WERI-Rb-1 (cell line): ENCODE data around the gene CCDC85A.

Source experiments
- DNase-seq: peaks from one replicate; pipeline ENCODE4 v3.0.0-alpha.2; 2020
- H3K27ac ChIP-seq: fragments of 250-450 bp; sonication (Bioruptor Pico); 2 replicates; pipeline ENCODE4 v1.5.1; 2020; ENCODE audit warnings: mild to moderate bottlenecking, moderate library complexity
- H3K27me3 ChIP-seq: fragments of 250-450 bp; sonication (Bioruptor Pico); 2 replicates; pipeline ENCODE4 v1.5.1; 2021; ENCODE audit warnings: mild to moderate bottlenecking, low read depth, moderate library complexity; ENCODE audit not compliant: insufficient read depth, severe bottlenecking
- H3K36me3 ChIP-seq: fragments of 250-450 bp; sonication (Bioruptor Pico); 2 replicates; pipeline ENCODE4 v1.5.1; 2020; ENCODE audit warnings: mild to moderate bottlenecking, moderate library complexity
- H3K4me3 ChIP-seq: 2 replicates; pipeline ENCODE4 v1.5.1; 2011; ENCODE audit warnings: low read depth, mild to moderate bottlenecking, control low read depth, low read length
- H3K9me3 ChIP-seq: fragments of 250-450 bp; sonication (Bioruptor Pico); 2 replicates; pipeline ENCODE4 v1.5.1; 2021; ENCODE audit warnings: mild to moderate bottlenecking, moderate library complexity; ENCODE audit not compliant: severe bottlenecking
- CTCF ChIP-seq: IDR thresholded peaks from 2 replicates; pipeline ENCODE4 v1.5.1; 2011; ENCODE audit warnings: low read depth, mild to moderate bottlenecking, control low read depth, inconsistent platforms, low read length

CCDC85A gene

DNA sequence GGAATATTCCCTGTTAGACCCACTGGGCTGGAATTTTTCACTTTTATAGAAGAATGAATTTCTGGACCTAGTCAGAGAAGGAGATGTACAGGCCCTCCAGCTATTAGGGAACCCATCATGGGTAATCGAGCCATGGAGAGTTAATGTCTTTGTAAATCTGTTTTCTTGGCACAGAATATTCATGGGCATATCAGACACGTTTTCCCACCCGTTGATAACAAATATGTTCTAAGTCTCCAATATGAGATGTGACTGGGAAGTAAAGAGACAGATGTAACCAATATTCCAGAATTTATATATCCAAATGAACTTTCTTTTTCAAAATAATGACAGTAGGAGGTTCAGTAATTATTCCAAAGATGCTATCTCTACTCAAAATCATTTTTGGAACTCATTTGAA is 38.7 kb downstream of the CCDC85A start:
- no peaks in the 10 kb centered on the region for H3K9me3 ChIP-seq
- H3K36me3 ChIP-seq = no peaks in the 10 kb centered on the region
- DNase-seq = no peak
- no peak for TF ChIP-seq CTCF
- H3K27me3 ChIP-seq = no peaks in the 10 kb centered on the region
- H3K4me3 ChIP-seq = no peak overlapping the region
- H3K27ac ChIP-seq = no peak overlapping the region

- Histone ChIP-seq H3K9me3 (no peaks in the 10 kb centered on the region), H3K36me3 (no peaks in the 10 kb centered on the region), H3K4me3 (no peak overlapping the region), H3K27me3 (peaks cover 3% of the 10 kb centered on the region), H3K27ac (no peak overlapping the region)
- no peak for DNase-seq
- TF ChIP-seq CTCF = no peak
These were observed 40.5 kb downstream of the CCDC85A start for GRCh38 chr2:56224316-56224715.

GRCh38 chr2:56227811-56228210 is 44.0 kb downstream of the CCDC85A start:
- no peak overlapping the region for H3K27ac ChIP-seq
- peaks cover 8% of the 10 kb centered on the region for H3K27me3 ChIP-seq
- no peak overlapping the region for H3K4me3 ChIP-seq
- no peaks in the 10 kb centered on the region for H3K36me3 ChIP-seq
- TF ChIP-seq CTCF = no peak
- DNase-seq = no peak
- H3K9me3 ChIP-seq = no peaks in the 10 kb centered on the region

- H3K27me3 ChIP-seq = peaks cover 20% of the 10 kb centered on the region
- no peak for DNase-seq
- no peak overlapping the region for H3K4me3 ChIP-seq
- H3K36me3 ChIP-seq = no peaks in the 10 kb centered on the region
- no peak for TF ChIP-seq CTCF
- no peak overlapping the region for H3K27ac ChIP-seq
- no peaks in the 10 kb centered on the region for H3K9me3 ChIP-seq
These were observed 45.7 kb downstream of the CCDC85A start for GRCh38 chr2:56229397-56230060.

DNA sequence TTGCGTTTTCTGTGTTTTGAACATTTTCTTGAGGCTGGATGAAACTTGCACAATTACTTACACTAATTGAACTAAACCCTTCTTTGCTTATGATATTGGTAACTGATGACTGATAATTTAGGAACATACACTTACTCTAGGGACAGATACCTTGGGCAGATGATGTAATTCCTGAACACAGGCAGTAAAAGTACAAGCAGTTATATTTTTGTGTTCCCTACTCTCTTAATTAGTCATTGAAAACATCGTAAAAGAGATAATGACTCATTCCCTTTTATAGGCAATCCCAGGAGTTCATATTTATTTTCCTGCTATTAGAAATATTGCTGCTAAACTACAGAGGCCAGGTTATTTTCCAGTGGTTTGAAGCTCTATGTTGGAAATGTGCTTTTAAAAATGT is 46.4 kb downstream of the CCDC85A start:
- Histone ChIP-seq H3K36me3 (no peaks in the 10 kb centered on the region), H3K9me3 (no peaks in the 10 kb centered on the region), H3K27ac (no peak overlapping the region), H3K4me3 (no peak overlapping the region), H3K27me3 (peaks cover 20% of the 10 kb centered on the region)
- TF ChIP-seq CTCF = no peak
- no peak for DNase-seq

DNA sequence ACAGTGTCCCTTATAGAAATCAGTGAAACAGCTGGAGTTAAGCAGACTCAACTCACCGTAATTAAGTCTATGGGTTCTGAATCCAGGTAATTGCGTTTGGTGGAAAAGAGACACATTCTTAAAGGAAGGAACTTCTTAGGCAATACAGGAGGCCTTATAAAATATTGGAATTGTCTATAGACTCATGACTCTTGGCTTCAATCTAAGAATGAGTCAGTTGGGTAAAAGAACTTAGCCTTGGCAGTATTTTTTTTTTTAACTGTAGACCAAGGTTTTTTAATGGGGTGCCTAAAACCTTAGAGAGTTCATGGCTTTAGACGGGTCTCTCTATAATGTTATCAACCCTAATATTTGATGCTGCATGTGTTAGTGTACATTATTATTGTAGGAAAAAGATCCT is 47.6 kb downstream of the CCDC85A start:
- H3K27ac ChIP-seq = no peak overlapping the region
- no peak for DNase-seq
- no peaks in the 10 kb centered on the region for H3K9me3 ChIP-seq
- TF ChIP-seq CTCF = no peak
- no peaks in the 10 kb centered on the region for H3K36me3 ChIP-seq
- peaks cover 20% of the 10 kb centered on the region for H3K27me3 ChIP-seq
- no peak overlapping the region for H3K4me3 ChIP-seq
